H9 (cell line): ENCODE results near the gene LRRFIP1. TPM values are rescaled to one million over a fixed set of nuclear protein-coding genes. Genes with fewer than 3 reads are reported as not detected.
"Not testable (repeated sequence)": the region's sequence is repeated elsewhere in the genome, so short reads cannot be mapped to it uniquely, and the experiment has no call there.

Experiments
- DNase-seq: peaks from one replicate; pipeline ENCODE4 v3.0.0-alpha.2; 2017
- H2AFZ ChIP-seq: one replicate; pipeline ENCODE4 v1.6.1; 2013; ENCODE audit warnings: mild to moderate bottlenecking, low read length, control low read depth, moderate library complexity
- H2AK5ac ChIP-seq: 2 replicates; pipeline ENCODE4 v1.6.1; 2013; ENCODE audit warnings: low read length, control low read depth, mixed read lengths; ENCODE audit not compliant: insufficient read length
- H2BK120ac ChIP-seq: one replicate; pipeline ENCODE4 v1.6.1; 2013; ENCODE audit warnings: low read depth, mild to moderate bottlenecking, low read length, control low read depth, inconsistent platforms; ENCODE audit not compliant: poor library complexity, severe bottlenecking
- H2BK12ac ChIP-seq: 2 replicates; pipeline ENCODE4 v1.6.1; 2013; ENCODE audit warnings: low read length, control low read depth, mixed read lengths, low read depth; ENCODE audit not compliant: insufficient read length
- H2BK15ac ChIP-seq: 2 replicates; pipeline ENCODE4 v1.6.1; 2013; ENCODE audit warnings: low read depth, low read length, control low read depth
- H2BK20ac ChIP-seq: one replicate; pipeline ENCODE4 v1.6.1; 2013; ENCODE audit warnings: low read depth, mild to moderate bottlenecking, low read length, control low read depth, inconsistent platforms; ENCODE audit not compliant: poor library complexity, severe bottlenecking
- H2BK5ac ChIP-seq: 2 replicates; pipeline ENCODE4 v1.6.1; 2013; ENCODE audit warnings: low read length, control low read depth, mixed read lengths; ENCODE audit not compliant: insufficient read length
- H3K14ac ChIP-seq: 2 replicates; pipeline ENCODE4 v1.6.1; 2013; ENCODE audit warnings: low read length, control low read depth; ENCODE audit not compliant: insufficient read depth
- H3K18ac ChIP-seq: 2 replicates; pipeline ENCODE4 v1.6.1; 2013; ENCODE audit warnings: low read depth, mild to moderate bottlenecking, mixed read lengths, low read length, control low read depth; ENCODE audit not compliant: insufficient read length
- H3K23ac ChIP-seq: 2 replicates; pipeline ENCODE4 v1.6.1; 2013; ENCODE audit warnings: low read length, control low read depth, mixed read lengths, low read depth; ENCODE audit not compliant: insufficient read length
- H3K23me2 ChIP-seq: 2 replicates; pipeline ENCODE4 v1.6.1; 2013; ENCODE audit warnings: low read depth, mild to moderate bottlenecking, mixed read lengths, low read length, control low read depth; ENCODE audit not compliant: insufficient read length, poor library complexity, severe bottlenecking
- H3K27ac ChIP-seq: 2 replicates; pipeline ENCODE4 v1.5.1; 2013; ENCODE audit warnings: low read length, control low read depth, mixed read lengths, low read depth; ENCODE audit not compliant: insufficient read length
- H3K27me3 ChIP-seq: 2 replicates; pipeline ENCODE4 v1.6.1; 2013; ENCODE audit warnings: low read length, control low read depth, inconsistent platforms; ENCODE audit not compliant: insufficient read depth
- H3K4ac ChIP-seq: 2 replicates; pipeline ENCODE4 v1.6.1; 2013; ENCODE audit warnings: low read depth, mild to moderate bottlenecking, control low read depth, inconsistent platforms, low read length, moderate library complexity
- H3K4me1 ChIP-seq: 2 replicates; pipeline ENCODE4 v1.6.1; 2013; ENCODE audit warnings: low read length, control low read depth, inconsistent platforms; ENCODE audit not compliant: insufficient read depth
- H3K4me2 ChIP-seq: 2 replicates; pipeline ENCODE4 v1.6.1; 2013; ENCODE audit warnings: low read length, control low read depth, mixed read lengths; ENCODE audit not compliant: insufficient read length, insufficient read depth
- H3K56ac ChIP-seq: 2 replicates; pipeline ENCODE4 v1.6.1; 2013; ENCODE audit warnings: low read depth, mild to moderate bottlenecking, mixed read lengths, low read length, control low read depth; ENCODE audit not compliant: insufficient read length
- H3K79me1 ChIP-seq: 2 replicates; pipeline ENCODE4 v1.6.1; 2013; ENCODE audit warnings: low read depth, mild to moderate bottlenecking, moderate library complexity, low read length, control low read depth, inconsistent platforms; ENCODE audit not compliant: insufficient read depth, poor library complexity, severe bottlenecking
- H3K79me2 ChIP-seq: 2 replicates; pipeline ENCODE4 v1.6.1; 2013; ENCODE audit warnings: low read length, control low read depth, inconsistent platforms; ENCODE audit not compliant: insufficient read depth
- H3K9ac ChIP-seq: 2 replicates; pipeline ENCODE4 v1.6.1; 2013; ENCODE audit warnings: low read length, control low read depth, mixed read lengths; ENCODE audit not compliant: insufficient read length; ENCODE audit errors: extremely low read depth
- H3K9me3 ChIP-seq: one replicate; pipeline ENCODE4 v1.6.1; 2013; ENCODE audit warnings: low read depth, low read length, inconsistent platforms; ENCODE audit not compliant: control insufficient read depth
- H3T11ph ChIP-seq: one replicate; pipeline ENCODE4 v1.6.1; 2013; ENCODE audit warnings: mild to moderate bottlenecking, low read length, control low read depth, inconsistent platforms
- H4K20me1 ChIP-seq: one replicate; pipeline ENCODE4 v1.6.1; 2013; ENCODE audit not compliant: control insufficient read depth, insufficient read length, insufficient read depth
- H4K5ac ChIP-seq: 2 replicates; pipeline ENCODE4 v1.6.1; 2013; ENCODE audit warnings: low read depth, mild to moderate bottlenecking, mixed read lengths, low read length, control low read depth; ENCODE audit not compliant: insufficient read length
- H4K8ac ChIP-seq: replicated peaks from 2 replicates; pipeline ENCODE4 v1.6.1; 2013; ENCODE audit warnings: low read length, control low read depth, mixed read lengths, low read depth; ENCODE audit not compliant: insufficient read length
- H4K91ac ChIP-seq: 2 replicates; pipeline ENCODE4 v1.6.1; 2013; ENCODE audit warnings: low read depth, mild to moderate bottlenecking, moderate library complexity, mixed read lengths, low read length, control low read depth; ENCODE audit not compliant: insufficient read length
- H3K27ac Mint-ChIP-seq, 3 experiments: 2 replicates in 2 of 3; 3 replicates in 1 of 3; pipeline ENCODE4 v1.8.0; 2020 to 2021; ENCODE audit warnings: mixed read lengths in 3 of 3, mild to moderate bottlenecking in 1 of 3, moderate library complexity in 1 of 3
- H3K27me3 Mint-ChIP-seq: 2 replicates; pipeline ENCODE4 v1.8.0; 2021; ENCODE audit warnings: low read depth, mild to moderate bottlenecking, moderate library complexity, mixed read lengths
- H3K36me3 Mint-ChIP-seq, 3 experiments: 2 replicates in 2 of 3; 3 replicates in 1 of 3; pipeline ENCODE4 v1.8.0; 2020 to 2021; ENCODE audit warnings: low read depth in 3 of 3, mixed read lengths in 3 of 3; ENCODE audit not compliant: insufficient read depth in 1 of 3
- H3K4me1 Mint-ChIP-seq, 2 experiments: 2 replicates each; pipeline ENCODE4 v1.8.0; 2020; ENCODE audit warnings: mixed read lengths in 2 of 2
- H3K4me3 Mint-ChIP-seq, 2 experiments: 2 replicates in 1 of 2; 3 replicates in 1 of 2; pipeline ENCODE4 v1.8.0; 2020 to 2021; ENCODE audit warnings: mild to moderate bottlenecking in 2 of 2, mixed read lengths in 2 of 2, moderate library complexity in 1 of 2
- H3K9me3 Mint-ChIP-seq, 2 experiments: 2 replicates in 1 of 2; 3 replicates in 1 of 2; pipeline ENCODE4 v1.8.0; 2020; ENCODE audit warnings: mild to moderate bottlenecking in 2 of 2, mixed read lengths in 2 of 2, moderate library complexity in 1 of 2
- WGBS: extraction: QIAGEN DNeasy Blood & Tissue Kit; methylation state at CpG from one replicate; pipeline ENCODE4 v1.1.7; 2013; ENCODE audit warnings: missing lambda C conversion rate, low lambda C conversion rate, mixed read lengths; ENCODE audit not compliant: insufficient read length; ENCODE audit errors: extremely low coverage; 5-methylcytosine and 5-hydroxymethylcytosine counted together
- total RNA-seq: library from RNA; stranded (reverse); gene quantifications from 2 replicates; pipeline ENCODE4 v1.2.1, GENCODE V29; 2021
- TF ChIP-seq, protein P1 (sequence below): fragments of 200-600 bp; sonication (generic); conservative IDR thresholded peaks from 3 replicates; pipeline ENCODE4 v1.8.0; 2021; ENCODE audit warnings: antibody characterized with exemption, mild to moderate bottlenecking

LRRFIP1 gene
- total RNA-seq, 1 experiment from 2014 or later, result 38.5 TPM

DNA sequence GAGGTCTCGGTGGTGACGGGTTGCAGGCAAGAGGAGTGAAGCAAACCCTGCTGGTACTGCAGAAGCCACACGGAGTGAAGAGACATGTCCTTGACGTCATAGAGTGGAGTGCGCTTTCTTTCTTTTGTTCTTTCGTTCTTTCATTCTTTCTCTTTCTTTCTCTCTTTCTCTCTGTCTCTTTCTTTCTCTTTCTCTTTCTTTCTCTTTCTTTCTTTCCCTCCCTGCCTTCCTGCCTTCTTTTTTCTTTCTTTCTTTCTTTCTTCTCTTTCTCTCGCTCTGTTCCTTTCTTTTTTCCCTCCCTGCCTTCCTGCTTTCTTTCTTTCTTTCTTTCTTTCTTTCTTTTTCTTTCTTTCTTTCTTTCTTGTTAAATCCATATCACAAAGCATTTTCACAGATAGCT, 39.2 kb downstream of the LRRFIP1 start:
- H3K79me1 ChIP-seq, result no peaks in the 10 kb centered on the region
- no peaks in the 10 kb centered on the region for H4K20me1 ChIP-seq
- H3K18ac ChIP-seq, result no peak overlapping the region
- no peaks in the 10 kb centered on the region for H3K4me1 ChIP-seq
- no peak overlapping the region for H4K5ac ChIP-seq
- H3K23me2 ChIP-seq, result peaks cover 3% of the 10 kb centered on the region
- H4K8ac ChIP-seq, result no peak overlapping the region
- Mint-ChIP-seq H3K36me3 (no peaks in the 10 kb centered on the region; a peak in 3 of 7 replicates), H3K4me1 (peaks cover 39 to 47% of the 10 kb centered on the region in 2 experiments), H3K9me3 (no peaks in the 10 kb centered on the region), H3K4me3 (no peak overlapping the region), H3K27me3 (peaks cover 3% of the 10 kb centered on the region; the same call in 1 of the 2 replicates), H3K27ac (peak overlapping the region in 1 of 3 experiments; percentile 58; a peak in 1 of 7 replicates)
- no peaks in the 10 kb centered on the region for H3K9me3 ChIP-seq
- no peak overlapping the region for H3K4me2 ChIP-seq
- no peak overlapping the region for H2BK120ac ChIP-seq
- no peak overlapping the region for H2AFZ ChIP-seq
- no peak overlapping the region for H2AK5ac ChIP-seq
- H3K27ac ChIP-seq, result no peak overlapping the region
- H3K23ac ChIP-seq, result no peak overlapping the region
- no peak overlapping the region for H4K91ac ChIP-seq
- H2BK5ac ChIP-seq, result no peak overlapping the region
- H3K4ac ChIP-seq, result no peak overlapping the region
- WGBS, result no CpG with 5 or more reads among the region's 7 CpGs
- H2BK12ac ChIP-seq, result no peak overlapping the region
- no peaks in the 10 kb centered on the region for H3K79me2 ChIP-seq
- H3K27me3 ChIP-seq, result no peaks in the 10 kb centered on the region
- H2BK20ac ChIP-seq, result no peak overlapping the region
- no peak overlapping the region for H3K9ac ChIP-seq
- DNase-seq, result no peak
- TF ChIP-seq, protein P1, sequence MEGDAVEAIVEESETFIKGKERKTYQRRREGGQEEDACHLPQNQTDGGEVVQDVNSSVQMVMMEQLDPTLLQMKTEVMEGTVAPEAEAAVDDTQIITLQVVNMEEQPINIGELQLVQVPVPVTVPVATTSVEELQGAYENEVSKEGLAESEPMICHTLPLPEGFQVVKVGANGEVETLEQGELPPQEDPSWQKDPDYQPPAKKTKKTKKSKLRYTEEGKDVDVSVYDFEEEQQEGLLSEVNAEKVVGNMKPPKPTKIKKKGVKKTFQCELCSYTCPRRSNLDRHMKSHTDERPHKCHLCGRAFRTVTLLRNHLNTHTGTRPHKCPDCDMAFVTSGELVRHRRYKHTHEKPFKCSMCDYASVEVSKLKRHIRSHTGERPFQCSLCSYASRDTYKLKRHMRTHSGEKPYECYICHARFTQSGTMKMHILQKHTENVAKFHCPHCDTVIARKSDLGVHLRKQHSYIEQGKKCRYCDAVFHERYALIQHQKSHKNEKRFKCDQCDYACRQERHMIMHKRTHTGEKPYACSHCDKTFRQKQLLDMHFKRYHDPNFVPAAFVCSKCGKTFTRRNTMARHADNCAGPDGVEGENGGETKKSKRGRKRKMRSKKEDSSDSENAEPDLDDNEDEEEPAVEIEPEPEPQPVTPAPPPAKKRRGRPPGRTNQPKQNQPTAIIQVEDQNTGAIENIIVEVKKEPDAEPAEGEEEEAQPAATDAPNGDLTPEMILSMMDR, result no peak
- no peak overlapping the region for H3K14ac ChIP-seq
- no peak overlapping the region for H3T11ph ChIP-seq
- H2BK15ac ChIP-seq, result no peak overlapping the region
- no peak overlapping the region for H3K56ac ChIP-seq

DNA sequence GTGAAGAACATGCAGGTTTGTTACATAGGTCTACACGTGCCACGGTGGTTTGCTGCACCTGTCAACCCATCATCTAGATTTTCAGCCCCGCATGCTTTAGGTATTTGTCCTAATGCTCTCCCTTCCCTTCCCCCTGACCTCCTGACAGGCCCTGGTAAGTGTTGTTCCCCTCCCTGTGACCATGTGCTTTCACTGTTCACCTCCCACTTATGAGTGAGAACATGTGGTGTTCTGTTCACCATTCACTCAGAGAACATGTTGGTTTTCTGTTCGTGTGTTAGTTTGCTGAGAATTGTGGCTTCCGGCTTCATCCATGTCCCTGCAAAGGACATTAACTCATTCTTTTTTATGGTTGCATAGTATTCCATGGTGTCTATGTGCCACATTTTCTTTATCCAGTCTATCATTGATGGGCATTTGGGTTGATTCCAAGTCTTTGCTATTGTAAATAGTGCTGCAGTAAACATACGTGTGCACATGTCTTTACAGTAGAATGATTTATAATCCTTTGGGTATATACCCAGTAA, 39.7 kb downstream of the LRRFIP1 start:
- not testable (repeated sequence) for H3K79me2 ChIP-seq, H2BK120ac ChIP-seq, H2BK20ac ChIP-seq, H2BK5ac ChIP-seq, H2AFZ ChIP-seq, H3K27me3 ChIP-seq, H3K4me2 ChIP-seq, H4K5ac ChIP-seq, DNase-seq, H3K23ac ChIP-seq, H3K56ac ChIP-seq, H4K20me1 ChIP-seq, H3K9me3 ChIP-seq, H2BK15ac ChIP-seq, H2AK5ac ChIP-seq, H3K9me3 Mint-ChIP-seq, H3K18ac ChIP-seq, H3K36me3 Mint-ChIP-seq, H3K27me3 Mint-ChIP-seq, H3K4me3 Mint-ChIP-seq, H4K91ac ChIP-seq, H3K9ac ChIP-seq, H3T11ph ChIP-seq, H4K8ac ChIP-seq, H3K4ac ChIP-seq, H3K27ac Mint-ChIP-seq, H3K23me2 ChIP-seq, H3K79me1 ChIP-seq, H2BK12ac ChIP-seq, H3K27ac ChIP-seq, H3K14ac ChIP-seq, H3K4me1 ChIP-seq
- no CpG with 5 or more reads among the region's 6 CpGs for WGBS
- peaks cover 39 to 47% of the 10 kb centered on the region in 2 experiments for H3K4me1 Mint-ChIP-seq
